ENCODE measurements around the gene ADI1. TPM values are rescaled to one million over a fixed set of nuclear protein-coding genes. Genes with fewer than 3 reads are reported as not detected.

The ADI1 gene
- total RNA-seq, 4 donors from 2014 or later: 90.0 to 130 (median 96.9) TPM

DNA sequence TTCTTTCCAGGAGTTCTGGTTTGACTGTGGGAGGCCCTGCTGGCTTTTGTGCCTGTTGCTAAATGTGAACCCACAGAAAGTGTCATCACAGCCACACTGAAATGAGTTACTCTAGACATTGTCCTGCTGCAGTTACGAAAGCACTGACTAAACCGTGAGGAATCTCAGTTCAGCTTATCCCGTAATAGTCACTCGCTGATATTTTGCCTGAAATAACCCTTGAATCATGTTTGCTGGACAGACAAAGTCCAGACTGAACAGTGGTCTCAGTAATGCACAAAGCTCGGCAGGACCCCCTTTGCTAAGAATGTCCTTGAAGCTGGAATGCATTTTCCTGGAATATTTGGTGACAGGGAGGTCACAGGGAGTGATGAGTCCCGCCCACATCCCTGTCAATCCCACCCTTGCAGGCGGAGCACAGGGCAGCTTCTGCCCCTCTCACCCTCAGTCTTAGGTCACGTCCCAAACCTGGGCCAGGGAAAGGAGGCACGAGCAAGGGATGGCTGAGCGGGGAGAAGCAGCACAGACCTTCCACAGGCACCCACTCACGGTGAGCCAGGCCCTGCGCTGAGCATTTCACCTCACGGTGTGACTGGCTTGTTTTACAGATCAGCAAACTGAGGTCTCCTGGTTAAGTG, 53.4 kb downstream of the ADI1 start:
- DNase-seq (ENCODE audit: extremely low spot score): no peak
- no peaks in the 10 kb centered on the region for H3K9me3 ChIP-seq
- no peak overlapping the region for H3K4me3 ChIP-seq
- H3K27ac ChIP-seq (replicated peaks in 1 of 4): peak overlapping the region in 3 of 4 donors; percentile 1 to 36 (median 11)
- intact Hi-C loops (cut with DNase I): loop anchor here (10.0 kb wide), 1 partner anchor 1611 kb away; no protein-coding TSS in a partner anchor
- H3K36me3 ChIP-seq: peaks cover 21 to 73% (median 61%) of the 10 kb centered on the region in 4 donors
- no peaks in the 10 kb centered on the region for H3K27me3 ChIP-seq
- WGBS: 82% methylated on average over 13 of the region's 13 CpGs
- H3K4me1 ChIP-seq: peaks cover 32 to 43% (median 35%) of the 10 kb centered on the region in 4 donors
- TF ChIP-seq POLR2AphosphoS5 (IDR thresholded peaks at IDR 0.05) (no peak), EP300 (IDR thresholded peaks at IDR 0.05) (no peak), POLR2A (IDR thresholded peaks at IDR 0.05; ENCODE audit: low read depth) (no peak)
- TF ChIP-seq, protein P1, sequence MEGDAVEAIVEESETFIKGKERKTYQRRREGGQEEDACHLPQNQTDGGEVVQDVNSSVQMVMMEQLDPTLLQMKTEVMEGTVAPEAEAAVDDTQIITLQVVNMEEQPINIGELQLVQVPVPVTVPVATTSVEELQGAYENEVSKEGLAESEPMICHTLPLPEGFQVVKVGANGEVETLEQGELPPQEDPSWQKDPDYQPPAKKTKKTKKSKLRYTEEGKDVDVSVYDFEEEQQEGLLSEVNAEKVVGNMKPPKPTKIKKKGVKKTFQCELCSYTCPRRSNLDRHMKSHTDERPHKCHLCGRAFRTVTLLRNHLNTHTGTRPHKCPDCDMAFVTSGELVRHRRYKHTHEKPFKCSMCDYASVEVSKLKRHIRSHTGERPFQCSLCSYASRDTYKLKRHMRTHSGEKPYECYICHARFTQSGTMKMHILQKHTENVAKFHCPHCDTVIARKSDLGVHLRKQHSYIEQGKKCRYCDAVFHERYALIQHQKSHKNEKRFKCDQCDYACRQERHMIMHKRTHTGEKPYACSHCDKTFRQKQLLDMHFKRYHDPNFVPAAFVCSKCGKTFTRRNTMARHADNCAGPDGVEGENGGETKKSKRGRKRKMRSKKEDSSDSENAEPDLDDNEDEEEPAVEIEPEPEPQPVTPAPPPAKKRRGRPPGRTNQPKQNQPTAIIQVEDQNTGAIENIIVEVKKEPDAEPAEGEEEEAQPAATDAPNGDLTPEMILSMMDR (IDR thresholded peaks at IDR 0.05): no peak

DNA sequence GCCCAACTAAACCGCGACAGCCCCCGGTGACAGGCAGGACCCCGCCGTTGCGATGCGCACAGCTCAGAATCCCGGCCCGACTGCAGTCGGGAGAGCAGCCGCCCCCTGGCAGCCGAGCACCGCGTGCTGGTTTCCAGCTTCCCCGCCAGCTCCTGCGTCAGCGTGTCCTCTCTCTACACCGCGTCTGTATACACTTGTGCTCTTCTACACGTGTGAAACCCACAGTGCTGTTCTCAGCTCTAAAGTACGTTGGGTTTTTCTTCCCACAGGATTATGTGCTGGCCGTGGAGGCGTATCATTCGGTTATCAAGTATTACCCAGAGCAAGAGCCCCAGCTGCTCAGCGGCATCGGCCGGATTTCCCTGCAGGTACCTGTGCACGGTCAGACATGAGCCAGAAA, 54.0 kb downstream of the ADI1 start:
- peak overlapping the region in 1 of 4 donors; percentile 31 for H3K27ac ChIP-seq (replicated peaks in 1 of 4)
- no peak overlapping the region for H3K4me3 ChIP-seq
- H3K36me3 ChIP-seq: peaks cover 21 to 78% (median 63%) of the 10 kb centered on the region in 4 donors
- no peak for DNase-seq (ENCODE audit: extremely low spot score)
- peaks cover 26 to 40% (median 30%) of the 10 kb centered on the region in 4 donors for H3K4me1 ChIP-seq
- 93% methylated on average over 28 of the region's 28 CpGs for WGBS
- no peaks in the 10 kb centered on the region for H3K27me3 ChIP-seq
- TF ChIP-seq, protein P1 (IDR thresholded peaks at IDR 0.05): no peak
- no peak for TF ChIP-seq POLR2AphosphoS5 (IDR thresholded peaks at IDR 0.05)
- no peak for TF ChIP-seq EP300 (IDR thresholded peaks at IDR 0.05)
- no peak for TF ChIP-seq POLR2A (IDR thresholded peaks at IDR 0.05; ENCODE audit: low read depth)
- intact Hi-C loops (cut with DNase I): loop anchor here (10.0 kb wide), 1 partner anchor 1611 kb away; no protein-coding TSS in a partner anchor
- no peaks in the 10 kb centered on the region for H3K9me3 ChIP-seq

DNA sequence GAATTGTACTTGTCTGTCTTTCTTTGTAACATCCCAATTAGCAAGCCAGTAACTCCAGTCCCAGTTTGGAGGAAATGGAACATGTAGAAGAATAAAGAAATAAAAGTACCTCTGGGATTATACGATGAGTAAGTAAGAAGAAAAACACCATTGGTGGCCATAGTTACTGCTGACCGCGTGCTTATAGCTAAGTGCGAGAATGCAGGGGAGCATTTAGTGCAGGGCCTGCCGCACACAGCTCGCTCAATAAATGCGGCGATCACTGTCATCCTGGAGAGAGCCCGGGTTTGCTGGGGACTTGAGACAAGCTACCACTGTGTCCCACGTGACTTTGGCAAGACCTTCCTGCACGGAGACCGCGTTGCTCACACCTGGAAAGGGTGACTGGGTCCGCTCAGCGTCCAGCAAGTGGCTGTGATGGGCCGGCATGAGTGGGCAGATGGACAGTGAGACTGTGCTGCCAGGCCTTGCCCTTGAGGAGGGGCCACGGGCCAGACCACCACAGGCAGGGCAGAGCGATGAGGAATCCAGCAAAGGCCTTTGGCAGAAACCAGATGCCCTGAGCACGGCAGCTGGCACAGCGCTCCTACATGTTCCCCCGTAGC, 54.8 kb downstream of the ADI1 start:
- Histone ChIP-seq H3K4me3 (no peak overlapping the region), H3K9me3 (no peaks in the 10 kb centered on the region), H3K27me3 (no peaks in the 10 kb centered on the region), H3K4me1 (peaks cover 18 to 35% (median 25%) of the 10 kb centered on the region in 4 donors), H3K27ac (replicated peaks in 1 of 4) (no peak overlapping the region), H3K36me3 (peaks cover 21 to 84% (median 65%) of the 10 kb centered on the region in 4 donors)
- intact Hi-C loops (cut with DNase I): loop anchor here (5.0 to 10.0 kb wide), 3 partner anchors 42 to 1610 kb away; partner anchors contain the start of genes EIPR1 and TRAPPC12
- DNase-seq (ENCODE audit: extremely low spot score): no peak
- 94% methylated on average over 19 of the region's 21 CpGs for WGBS
- TF ChIP-seq POLR2AphosphoS5 (IDR thresholded peaks at IDR 0.05): no peak
- TF ChIP-seq POLR2A (IDR thresholded peaks at IDR 0.05; ENCODE audit: low read depth): no peak
- TF ChIP-seq, protein P1 (IDR thresholded peaks at IDR 0.05): no peak
- TF ChIP-seq EP300 (IDR thresholded peaks at IDR 0.05): no peak

DNA sequence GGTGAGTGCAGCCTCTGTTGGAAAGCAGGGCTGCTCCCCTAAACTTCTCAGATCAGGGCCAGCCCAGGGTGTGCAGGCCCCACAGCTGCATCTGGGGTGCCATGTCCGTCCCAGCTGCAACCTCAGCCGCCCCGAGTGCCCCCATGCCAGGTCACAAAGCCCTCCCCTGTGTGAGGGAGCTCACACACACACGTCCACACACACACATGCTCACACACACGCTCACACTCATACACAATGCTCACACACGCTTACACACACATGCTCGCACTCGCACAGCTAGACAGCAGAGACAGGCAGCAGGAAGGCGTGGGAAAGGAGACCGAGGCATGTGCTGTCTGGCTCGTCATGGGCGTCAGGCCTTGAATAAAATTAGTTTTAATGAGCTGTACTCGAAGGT, 55.4 kb downstream of the ADI1 start:
- Histone ChIP-seq H3K27ac (replicated peaks in 1 of 4) (no peak overlapping the region), H3K4me3 (no peak overlapping the region), H3K4me1 (peaks cover 12 to 29% (median 19%) of the 10 kb centered on the region in 4 donors), H3K9me3 (no peaks in the 10 kb centered on the region), H3K27me3 (no peaks in the 10 kb centered on the region), H3K36me3 (peaks cover 21 to 84% (median 65%) of the 10 kb centered on the region in 4 donors)
- TF ChIP-seq, protein P1 (IDR thresholded peaks at IDR 0.05): no peak
- TF ChIP-seq POLR2A (IDR thresholded peaks at IDR 0.05; ENCODE audit: low read depth) (no peak), POLR2AphosphoS5 (IDR thresholded peaks at IDR 0.05) (no peak), EP300 (IDR thresholded peaks at IDR 0.05) (no peak)
- DNase-seq (ENCODE audit: extremely low spot score): no peak
- intact Hi-C loops (cut with DNase I): loop anchor here (5.0 to 10.0 kb wide), 3 partner anchors 42 to 1609 kb away; partner anchors contain the start of genes EIPR1 and TRAPPC12
- whole genome bisulfite sequencing: 96% methylated on average over 11 of the region's 13 CpGs

Measured in esophagus muscularis mucosa (tissue), 4 donors.